ENCODE results near the gene SRPK2. TPM values are rescaled to one million over a fixed set of nuclear protein-coding genes. Genes with fewer than 3 reads are reported as not detected.

SRPK2 gene
- total and polyA plus RNA-seq, 12 donors, result 10.5 to 40.4 (median 35.1) TPM

GRCh38 chr7:105396566-105396965 is 7.8 kb upstream of the SRPK2 start:
- Histone ChIP-seq H3K4me3 (no peak overlapping the region), H3K27ac (no peak overlapping the region), H3K4me1 (peaks cover 0 to 4% (median 0%) of the 10 kb centered on the region in 9 donors), H3K27me3 (no peaks in the 10 kb centered on the region), H3K9me3 (no peaks in the 10 kb centered on the region), H3K36me3 (no peaks in the 10 kb centered on the region)
- ATAC-seq (no peak), DNase-seq (no peak)
- no peak for TF ChIP-seq CTCF (IDR thresholded peaks at IDR 0.05)
- 85 to 93% methylated on average over 3 of the region's 3 CpGs for WGBS, 2 donors
- intact Hi-C loops (cut with DNase I), result loop anchor here in 1 of 10 donors (10.0 kb wide), 1 partner anchor 88 kb away; no protein-coding TSS in a partner anchor

- Histone ChIP-seq H3K27me3 (no peaks in the 10 kb centered on the region), H3K9me3 (no peaks in the 10 kb centered on the region), H3K4me3 (no peak overlapping the region), H3K4me1 (peaks cover 0 to 19% (median 9%) of the 10 kb centered on the region in 9 donors), H3K27ac (no peak overlapping the region), H3K36me3 (no peaks in the 10 kb centered on the region)
- DNase-seq (no peak), ATAC-seq (no peak)
- TF ChIP-seq CTCF (IDR thresholded peaks at IDR 0.05), result no peak
- WGBS, 2 donors, result 94% methylated on average over 5 of the region's 5 CpGs
- intact Hi-C loops (cut with DNase I), result loop anchor here in 1 of 10 donors (10.0 kb wide), 1 partner anchor 93 kb away; no protein-coding TSS in a partner anchor
Measured at GRCh38 chr7:105391429-105391828, 2.7 kb upstream of the SRPK2 start.

- WGBS, 2 donors, result 81 to 88% methylated on average over 1 of the region's 1 CpG
- no peak overlapping the region for H3K4me3 ChIP-seq
Measured at GRCh38 chr7:105389889-105390288, 1.2 kb upstream of the SRPK2 start.

GRCh38 chr7:105389088-105389650 is 448 bp upstream of the SRPK2 start:
- Histone ChIP-seq H3K4me3 (peak overlapping the region; percentile 32 to 98 (median 96)), H3K4me1 (peaks cover 0 to 20% (median 9%) of the 10 kb centered on the region in 9 donors), H3K9me3 (no peaks in the 10 kb centered on the region), H3K36me3 (no peaks in the 10 kb centered on the region), H3K27me3 (no peaks in the 10 kb centered on the region), H3K27ac (peak overlapping the region in 9 of 10 donors; percentile 50 to 82 (median 70))
- intact Hi-C loops (cut with DNase I), result loop anchor here in 1 of 10 donors (5.0 to 10.0 kb wide), 3 partner anchors 37 to 124 kb away; no protein-coding TSS in a partner anchor
- no peak for TF ChIP-seq CTCF (IDR thresholded peaks at IDR 0.05)
- ATAC-seq (peak; percentile 31 to 81 (median 60)), DNase-seq (peak in 1 of 2 donors; percentile 46)
- WGBS, 2 donors, result 6 to 10% methylated on average over 25 to 42 of the region's 45 CpGs

More at GRCh38 chr7:105389889-105390288, 1.2 kb upstream of the SRPK2 start:
- no peak overlapping the region for H3K27ac ChIP-seq
- intact Hi-C loops (cut with DNase I), result loop anchor here in 1 of 10 donors (5.0 to 10.0 kb wide), 4 partner anchors 38 to 125 kb away; no protein-coding TSS in a partner anchor
- no peaks in the 10 kb centered on the region for H3K36me3 ChIP-seq
- H3K27me3 ChIP-seq, result no peaks in the 10 kb centered on the region
- H3K9me3 ChIP-seq, result no peaks in the 10 kb centered on the region
- DNase-seq, result no peak
- ATAC-seq, result no peak
- TF ChIP-seq CTCF (IDR thresholded peaks at IDR 0.05), result no peak
- peaks cover 0 to 20% (median 9%) of the 10 kb centered on the region in 9 donors for H3K4me1 ChIP-seq

All from heart right ventricle (tissue), 16 donors.